HepG2 (cell line): Measurements from ENCODE around the gene COASY. TPM values are rescaled to one million over a fixed set of nuclear protein-coding genes. Genes with fewer than 3 reads are reported as not detected.
A peak's percentile ranks its signal among the peaks of the same experiment; 100 is the strongest.

ENCODE experiments used
- ARNTL ChIP-seq: sonication (generic); formaldehyde crosslinking; IDR thresholded peaks from 2 replicates; pipeline ENCODE4 v1.4.0; 2020; ENCODE audit warnings: mild to moderate bottlenecking, missing genetic modification reagents
- ATRX ChIP-seq: sonication (generic); formaldehyde crosslinking; IDR thresholded peaks from 2 replicates; pipeline ENCODE4 v1.4.0; 2020; ENCODE audit warnings: missing genetic modification reagents, borderline replicate concordance
- CBX2 ChIP-seq, 2 experiments: fragments of 200-600 bp in 1 of 2; sonication (generic); formaldehyde crosslinking in 1 of 2; IDR thresholded peaks; 2 replicates each; pipeline versions ENCODE4 v1.7.0 to v1.8.1; 2018 to 2022; ENCODE audit warnings: low read depth in 2 of 2, low read length in 1 of 2, mild to moderate bottlenecking in 1 of 2, missing genetic modification reagents in 1 of 2
- CSRNP1 ChIP-seq: sonication (generic); formaldehyde crosslinking; IDR thresholded peaks from 2 replicates; pipeline ENCODE4 v1.8.1; 2023; ENCODE audit warnings: mild to moderate bottlenecking, missing genetic modification reagents
- JARID2 ChIP-seq: sonication (generic); formaldehyde crosslinking; IDR thresholded peaks from 2 replicates; pipeline ENCODE4 v1.8.1; 2023; ENCODE audit warnings: missing genetic modification reagents, inconsistent platforms; ENCODE audit not compliant: insufficient replicate concordance
- KLF6 ChIP-seq: IDR thresholded peaks from 2 replicates; pipeline ENCODE4 v1.8.0; 2016; ENCODE audit warnings: missing biosample characterization, missing genetic modification reagents
- MED1 ChIP-seq: sonication (generic); formaldehyde crosslinking; IDR thresholded peaks from 2 replicates; pipeline ENCODE4 v1.4.0; 2020; ENCODE audit warnings: missing genetic modification reagents
- MLX ChIP-seq: IDR thresholded peaks from 2 replicates; pipeline ENCODE4 v1.6.1; 2016
- POLR2A ChIP-seq, 2 experiments: IDR thresholded peaks; 2 replicates each; pipeline ENCODE4 v1.6.1; 2011; ENCODE audit warnings: low read depth in 2 of 2, low read length in 2 of 2, mild to moderate bottlenecking in 1 of 2, moderate library complexity in 1 of 2; ENCODE audit not compliant: insufficient read depth in 1 of 2
- PPARG ChIP-seq: conservative IDR thresholded peaks from 2 replicates; pipeline ENCODE4 v1.6.1; 2016; ENCODE audit warnings: missing biosample characterization, missing genetic modification reagents
- RBM39 ChIP-seq: fragments of 200-400 bp; formaldehyde crosslinking; IDR thresholded peaks from one replicate; pipeline ENCODE4 v1.6.1; 2018; ENCODE audit warnings: antibody characterized with exemption, mild to moderate bottlenecking, low read depth, low read length; ENCODE audit not compliant: poor library complexity, severe bottlenecking
- SAFB2 ChIP-seq: sonication (generic); formaldehyde crosslinking; IDR thresholded peaks from 2 replicates; pipeline ENCODE4 v1.5.1; 2020; ENCODE audit warnings: missing genetic modification reagents, low read depth, mild to moderate bottlenecking, borderline replicate concordance
- SMC3 ChIP-seq: IDR thresholded peaks from 2 replicates; pipeline ENCODE4 v1.6.1; 2011; ENCODE audit warnings: low read length, improper control_type of control experiment
- SP2 ChIP-seq: sonication (generic); formaldehyde crosslinking; IDR thresholded peaks from 2 replicates; pipeline ENCODE4 v1.5.1; 2020; ENCODE audit warnings: mild to moderate bottlenecking, missing genetic modification reagents
- SRSF9 ChIP-seq: fragments of 200-400 bp; formaldehyde crosslinking; IDR thresholded peaks from 2 replicates; pipeline ENCODE4 v1.6.1; 2018; ENCODE audit warnings: borderline replicate concordance, mild to moderate bottlenecking, low read depth, low read length; ENCODE audit not compliant: insufficient read depth, poor library complexity, severe bottlenecking
- TRIM24 ChIP-seq: sonication (generic); formaldehyde crosslinking; IDR thresholded peaks from 2 replicates; pipeline ENCODE4 v1.8.0; 2022; ENCODE audit warnings: mild to moderate bottlenecking, missing genetic modification reagents
- ZBTB44 ChIP-seq: sonication (generic); formaldehyde crosslinking; IDR thresholded peaks from 2 replicates; pipeline ENCODE4 v1.4.0; 2020; ENCODE audit warnings: missing genetic modification reagents
- ZNF10 ChIP-seq: sonication (generic); formaldehyde crosslinking; IDR thresholded peaks from 2 replicates; pipeline ENCODE4 v1.4.0; 2020; ENCODE audit warnings: mild to moderate bottlenecking, low read depth, missing genetic modification reagents, borderline replicate concordance
- ZNF12 ChIP-seq: sonication (generic); formaldehyde crosslinking; IDR thresholded peaks from 2 replicates; pipeline ENCODE4 v1.5.0; 2020; ENCODE audit warnings: missing genetic modification reagents
- ZNF331 ChIP-seq: sonication (generic); formaldehyde crosslinking; IDR thresholded peaks from 2 replicates; pipeline ENCODE4 v1.4.0; 2020; ENCODE audit warnings: missing genetic modification reagents
- ZNF33B ChIP-seq: sonication (generic); formaldehyde crosslinking; IDR thresholded peaks from 2 replicates; pipeline ENCODE4 v1.5.1; 2020; ENCODE audit warnings: mild to moderate bottlenecking, missing genetic modification reagents
- ZNF414 ChIP-seq: sonication (generic); formaldehyde crosslinking; IDR thresholded peaks from 2 replicates; pipeline ENCODE4 v1.5.0; 2020; ENCODE audit warnings: missing genetic modification reagents
- ZNF530 ChIP-seq: sonication (generic); formaldehyde crosslinking; IDR thresholded peaks from 2 replicates; pipeline ENCODE4 v1.5.0; 2020; ENCODE audit warnings: low read depth, mild to moderate bottlenecking, missing genetic modification reagents
- ZNF567 ChIP-seq: sonication (generic); formaldehyde crosslinking; IDR thresholded peaks from 2 replicates; pipeline ENCODE4 v1.8.1; 2023; ENCODE audit warnings: mild to moderate bottlenecking, missing genetic modification reagents, borderline replicate concordance
- ZNF598 ChIP-seq: sonication (generic); formaldehyde crosslinking; IDR thresholded peaks from 2 replicates; pipeline ENCODE4 v1.5.1; 2020; ENCODE audit warnings: mild to moderate bottlenecking, missing genetic modification reagents, borderline replicate concordance
- ZSCAN21 ChIP-seq: sonication (generic); formaldehyde crosslinking; IDR thresholded peaks from 2 replicates; pipeline ENCODE4 v1.8.0; 2022; ENCODE audit warnings: mild to moderate bottlenecking, missing genetic modification reagents, moderate library complexity, borderline replicate concordance
- polyA plus RNA-seq, 8 experiments: library from polyadenylated mRNA; depleted of rRNA in 3 of 8; stranded (reverse) in 7 of 8; unstranded in 1 of 8; fragments of >200 nt; fragmentation: Illumina TruSeq in 4 of 8; extraction: Trizol in 4 of 8; gene quantifications; 2 replicates each; pipeline versions ENCODE4 v1.2.1 to v1.2.3, GENCODE V29; 2011 to 2016; ENCODE audit warnings: low read depth in 4 of 8, missing spikeins in 1 of 8, mixed read lengths in 1 of 8; ENCODE audit not compliant: insufficient read depth in 1 of 8
- total RNA-seq, 5 experiments: library from RNA; depleted of rRNA; stranded (reverse); fragments of >200 nt; fragmentation: Illumina TruSeq; extraction: Trizol; gene quantifications; 2 replicates each; pipeline ENCODE4 v1.2.3, GENCODE V29; 2016; ENCODE audit warnings: low read depth in 1 of 5

The COASY gene
- total and polyA plus RNA-seq, 2 of the 13 experiments (the other 11 are each of a cell fraction or from before 2014, with no cell fraction given): 90.7 to 125 TPM

DNA sequence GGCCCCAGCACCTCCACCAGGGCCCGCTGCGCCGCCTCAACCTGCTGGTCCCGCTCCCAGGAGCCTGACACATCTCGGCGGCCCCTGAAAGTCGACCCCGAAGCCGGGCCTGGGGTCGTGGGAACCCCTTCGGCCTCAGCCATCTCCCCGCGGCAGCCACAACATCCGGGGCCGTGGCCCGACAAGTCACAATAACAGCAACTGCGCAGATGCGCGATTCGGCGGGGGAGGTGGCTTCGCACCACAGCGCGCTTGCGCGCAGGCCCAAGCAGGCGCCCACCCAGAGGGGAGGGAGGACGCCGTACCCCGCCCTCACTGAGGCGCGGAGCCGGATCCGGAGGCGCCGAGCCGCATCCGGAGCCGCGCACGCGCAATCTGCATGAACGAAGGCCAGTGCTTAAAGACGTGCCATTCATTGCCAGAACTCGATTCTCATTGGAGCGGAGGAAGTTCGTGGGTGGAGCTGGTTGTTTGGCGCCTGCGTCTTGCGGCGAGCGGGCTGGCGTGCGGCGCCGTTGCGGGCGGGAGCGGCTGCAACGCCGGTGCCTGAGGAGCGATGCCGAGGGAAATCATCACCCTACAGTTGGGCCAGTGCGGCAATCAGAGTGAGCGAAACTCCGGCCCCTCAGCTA is 47.4 kb downstream of the COASY start, which contains the start of the genes RETREG3 and TUBG1 (continued):
- TF ChIP-seq CBX2 (IDR thresholded peaks at IDR 0.05; ENCODE audit: low read depth, low read length) (no peak), CBX2 (CRISPR knock-in tag; IDR thresholded peaks at IDR 0.05; ENCODE audit: low read depth) (no peak), SRSF9 (no peak), ZNF10 (no peak), ZNF331 (CRISPR knock-in tag) (peak; percentile 38; the same call in 1 of the 2 replicates), ZBTB44 (peak; percentile 19), ZNF567 (no peak), MED1 (CRISPR knock-in tag) (peak; percentile 63), ZNF414 (peak; percentile 95), JARID2 (CRISPR knock-in tag) (no peak), POLR2A (IDR thresholded peaks at IDR 0.05; ENCODE audit: insufficient read depth in 1 of 2, low read depth in 2 of 2, low read length in 2 of 2) (peak; percentile 93 to 95), ARNTL (CRISPR knock-in tag) (no peak; the same call in 1 of the 2 replicates), SP2 (peak; percentile 86), ZNF598 (CRISPR knock-in tag) (peak; percentile 88; the same call in 1 of the 2 replicates), SAFB2 (CRISPR knock-in tag) (peak; percentile 13; the same call in 1 of the 2 replicates), ATRX (CRISPR knock-in tag) (no peak), MLX (CRISPR knock-in tag) (peak; percentile 26; the same call in 1 of the 2 replicates), SMC3 (no peak), ZNF12 (CRISPR knock-in tag) (no peak; the same call in 1 of the 2 replicates), ZSCAN21 (no peak; the same call in 1 of the 2 replicates), KLF6 (CRISPR knock-in tag) (no peak; the same call in none of the 2 replicates), RBM39 (peak; percentile 84), ZNF530 (CRISPR knock-in tag) (no peak; the same call in 1 of the 2 replicates), CSRNP1 (peak; percentile 81), ZNF33B (peak; percentile 96), TRIM24 (no peak), PPARG (CRISPR knock-in tag) (0 out of 2 replicates have a peak, but pooled peaks have one; percentile 44)
